Measurements from ENCODE around the gene COX20. TPM values are rescaled to one million over a fixed set of nuclear protein-coding genes. Genes with fewer than 3 reads are reported as not detected.

The COX20 gene
- total RNA-seq, 1 donor from 2014 or later: 29.2 TPM

DNA sequence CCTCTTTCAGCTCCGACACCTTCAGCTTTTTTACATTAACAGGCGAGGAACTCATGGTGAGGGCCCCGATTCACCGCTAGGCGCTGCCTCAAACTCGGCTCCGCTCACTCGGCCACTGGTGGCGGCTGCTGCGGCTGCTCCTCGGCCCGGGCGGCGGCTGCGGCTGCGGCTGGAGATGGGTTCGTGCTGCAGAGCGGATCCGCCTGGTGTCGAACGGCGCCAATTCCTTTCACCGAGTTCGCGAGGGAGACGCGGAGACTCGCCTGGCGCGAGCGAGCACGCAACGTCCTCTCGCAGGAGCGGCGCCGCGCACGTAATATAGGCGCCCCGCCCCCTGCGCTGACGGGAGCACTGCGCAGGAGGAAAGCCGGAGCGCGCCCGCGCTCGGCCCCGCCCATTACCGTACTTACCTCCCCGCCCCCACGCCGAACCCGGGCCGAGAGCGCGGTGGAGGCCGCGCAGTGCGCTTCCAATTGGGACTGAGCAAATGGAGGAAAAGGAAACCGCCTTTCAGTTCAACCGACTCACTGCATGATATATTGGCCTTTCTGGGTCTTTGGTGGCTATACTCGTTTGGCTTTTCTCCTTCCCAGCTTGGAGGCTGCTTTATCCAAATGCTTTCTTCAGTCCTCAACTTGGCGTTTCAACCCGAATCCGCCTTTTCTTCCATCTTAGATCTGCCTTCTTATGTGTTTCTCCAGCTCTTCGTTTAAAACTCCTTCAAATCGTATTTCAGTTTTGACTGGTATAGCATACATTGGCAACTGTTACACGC lies 29.0 kb downstream of the COX20 start, which contains the start of gene HNRNPU:
HNRNPU (minus strand) TSS at position 291 of the 775 bp plus-strand sequence; CDS start at position 55, 236 bp downstream.
- peak within 1 kb of the TSS; percentile 97 for H3K4me3 ChIP-seq (ENCODE audit: low read depth, low read length)
- TF ChIP-seq, protein P1, sequence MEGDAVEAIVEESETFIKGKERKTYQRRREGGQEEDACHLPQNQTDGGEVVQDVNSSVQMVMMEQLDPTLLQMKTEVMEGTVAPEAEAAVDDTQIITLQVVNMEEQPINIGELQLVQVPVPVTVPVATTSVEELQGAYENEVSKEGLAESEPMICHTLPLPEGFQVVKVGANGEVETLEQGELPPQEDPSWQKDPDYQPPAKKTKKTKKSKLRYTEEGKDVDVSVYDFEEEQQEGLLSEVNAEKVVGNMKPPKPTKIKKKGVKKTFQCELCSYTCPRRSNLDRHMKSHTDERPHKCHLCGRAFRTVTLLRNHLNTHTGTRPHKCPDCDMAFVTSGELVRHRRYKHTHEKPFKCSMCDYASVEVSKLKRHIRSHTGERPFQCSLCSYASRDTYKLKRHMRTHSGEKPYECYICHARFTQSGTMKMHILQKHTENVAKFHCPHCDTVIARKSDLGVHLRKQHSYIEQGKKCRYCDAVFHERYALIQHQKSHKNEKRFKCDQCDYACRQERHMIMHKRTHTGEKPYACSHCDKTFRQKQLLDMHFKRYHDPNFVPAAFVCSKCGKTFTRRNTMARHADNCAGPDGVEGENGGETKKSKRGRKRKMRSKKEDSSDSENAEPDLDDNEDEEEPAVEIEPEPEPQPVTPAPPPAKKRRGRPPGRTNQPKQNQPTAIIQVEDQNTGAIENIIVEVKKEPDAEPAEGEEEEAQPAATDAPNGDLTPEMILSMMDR (conservative IDR thresholded peaks at IDR 0.05; ENCODE audit: low read depth, low read length): peak; percentile 38
- DNase-seq (ENCODE audit: low read depth): peak; percentile 50

DNA sequence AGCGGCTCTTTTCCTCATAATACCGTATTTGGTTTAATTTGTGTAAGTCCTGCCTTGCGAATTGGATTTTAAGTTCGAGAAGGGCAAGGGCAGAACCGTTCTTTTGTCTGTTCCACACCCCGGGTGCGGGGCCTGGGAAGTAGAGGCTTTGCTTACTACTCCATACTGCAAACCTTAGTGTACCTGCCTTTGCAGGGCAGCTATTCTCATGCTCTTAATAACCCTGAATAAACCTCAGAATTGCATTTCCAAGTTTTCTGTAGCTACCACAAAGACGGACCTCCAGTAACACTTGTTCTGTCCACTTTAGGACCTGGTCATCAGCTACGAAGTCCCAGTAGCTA lies 29.5 kb downstream of the COX20 start:
- TF ChIP-seq, protein P1 (conservative IDR thresholded peaks at IDR 0.05; ENCODE audit: low read depth, low read length): no peak
- peak overlapping the region; percentile 97 for H3K4me3 ChIP-seq (ENCODE audit: low read depth, low read length)
- no peak for DNase-seq (ENCODE audit: low read depth)

DNA sequence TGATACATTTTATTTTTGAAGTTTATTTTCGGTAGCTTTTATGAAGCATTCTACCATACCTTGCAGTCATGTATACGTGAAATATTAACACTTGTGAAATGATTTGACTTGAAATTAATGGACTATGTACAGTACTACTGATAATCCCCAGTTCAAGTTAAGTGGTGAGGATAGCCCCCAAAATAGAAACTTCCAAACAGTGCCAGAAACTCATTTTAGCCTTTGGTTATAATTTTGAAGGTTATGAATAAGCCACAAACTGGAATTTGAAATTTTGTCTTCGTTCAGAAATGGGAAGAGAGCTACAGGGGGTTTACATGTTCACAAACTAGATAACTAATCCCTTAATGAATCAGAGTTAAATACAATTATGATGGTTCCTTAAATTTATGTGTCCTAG lies 30.4 kb downstream of the COX20 start:
- no peak for DNase-seq (ENCODE audit: low read depth)
- no peak overlapping the region for H3K4me3 ChIP-seq (ENCODE audit: low read depth, low read length)

GRCh38 chr1:244866355-244866754 lies 30.9 kb downstream of the COX20 start:
- TF ChIP-seq, protein P1 (conservative IDR thresholded peaks at IDR 0.05; ENCODE audit: low read depth, low read length): no peak
- H3K4me3 ChIP-seq (ENCODE audit: low read depth, low read length): no peak overlapping the region
- no peak for DNase-seq (ENCODE audit: low read depth)

More for the DNA sequence above, 30.4 kb downstream of the COX20 start:
- TF ChIP-seq, protein P1 (conservative IDR thresholded peaks at IDR 0.05; ENCODE audit: low read depth, low read length): no peak

- TF ChIP-seq, protein P1 (conservative IDR thresholded peaks at IDR 0.05; ENCODE audit: low read depth, low read length): no peak
- no peak overlapping the region for H3K4me3 ChIP-seq (ENCODE audit: low read depth, low read length)
- no peak for DNase-seq (ENCODE audit: low read depth)
Measured at GRCh38 chr1:244868484-244869363, 33.3 kb downstream of the COX20 start.

DNA sequence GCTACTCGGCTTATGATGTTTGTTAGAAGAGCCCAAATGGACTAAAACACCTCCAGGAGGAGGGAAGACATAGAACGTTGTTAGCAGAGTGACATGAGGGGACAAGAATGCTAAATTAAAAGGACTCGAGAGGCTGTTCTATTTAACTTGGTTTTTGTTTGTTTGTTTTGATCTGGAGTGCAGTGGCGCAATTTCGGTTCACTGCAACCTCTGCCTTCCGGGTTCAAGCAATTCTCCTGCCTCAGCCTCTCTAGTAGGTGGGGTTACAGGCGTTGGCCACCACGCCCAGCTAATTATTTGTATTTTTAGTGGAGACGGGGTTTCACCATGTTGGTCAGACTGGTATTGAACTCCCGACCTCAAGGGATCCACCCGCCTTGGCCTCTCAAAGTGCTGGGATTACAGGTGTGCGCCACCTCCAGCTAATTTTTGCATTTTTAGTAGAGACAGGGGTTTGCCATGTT lies 33.9 kb downstream of the COX20 start:
- no peak overlapping the region for H3K4me3 ChIP-seq (ENCODE audit: low read depth, low read length)
- no peak for DNase-seq (ENCODE audit: low read depth)
- TF ChIP-seq, protein P1 (conservative IDR thresholded peaks at IDR 0.05; ENCODE audit: low read depth, low read length): no peak
